ENCODE results near the gene MBD6.
A peak's percentile ranks its signal among the peaks of the same experiment; 100 is the strongest.

Gene MBD6

GRCh38 chr12:57522011-57522886 lies at the start of gene MBD6:
Gene MBD6, plus strand, starts transcription at chr12:57522824. Its CDS starts 1,480 bp downstream, at chr12:57524304.
- DNase-seq = peak; percentile 94

- no peak for DNase-seq
Observed at GRCh38 chr12:57473392-57473791, 49.2 kb upstream of the MBD6 start.

GRCh38 chr12:57473886-57474285 lies 48.7 kb upstream of the MBD6 start:
- DNase-seq = no peak

GRCh38 chr12:57474430-57474829 lies 48.2 kb upstream of the MBD6 start:
- DNase-seq = no peak

- DNase-seq = no peak
Observed at GRCh38 chr12:57474862-57475261, 47.8 kb upstream of the MBD6 start.

- DNase-seq = no peak
Observed at GRCh38 chr12:57475271-57476161, 47.1 kb upstream of the MBD6 start.

- DNase-seq = peak; percentile 80
Observed at GRCh38 chr12:57476162-57476992, 46.2 kb upstream of the MBD6 start.

- peak; percentile 39 for DNase-seq
Observed at GRCh38 chr12:57476993-57477709, 45.5 kb upstream of the MBD6 start.

- DNase-seq = peak; percentile 79
Observed at GRCh38 chr12:57477710-57478681, 44.6 kb upstream of the MBD6 start.

GRCh38 chr12:57479043-57479375 lies 43.6 kb upstream of the MBD6 start:
- DNase-seq = no peak

- DNase-seq = peak; percentile 87
Observed at GRCh38 chr12:57479376-57480115, 43.1 kb upstream of the MBD6 start, which contains the start of gene ARHGAP9. Gene ARHGAP9, minus strand, starts transcription at chr12:57479866. Its CDS starts 460 bp downstream, at chr12:57479406.

GRCh38 chr12:57481671-57482070 lies 41.0 kb upstream of the MBD6 start:
- no peak for DNase-seq

GRCh38 chr12:57483466-57483865 lies 39.2 kb upstream of the MBD6 start:
- DNase-seq = no peak

GRCh38 chr12:57485695-57486094 lies 36.9 kb upstream of the MBD6 start:
- DNase-seq = no peak

- DNase-seq = no peak
Observed at GRCh38 chr12:57487055-57487596, 35.5 kb upstream of the MBD6 start.

- peak; percentile 96 for DNase-seq
Observed at GRCh38 chr12:57487597-57488401, 34.8 kb upstream of the MBD6 start, which contains the start of gene MARS1. Gene MARS1, plus strand, starts transcription at chr12:57488068. Its CDS starts 23 bp downstream, at chr12:57488091.

- DNase-seq = no peak
Observed at GRCh38 chr12:57488402-57489156, 34.0 kb upstream of the MBD6 start.

- DNase-seq = no peak
Observed at GRCh38 chr12:57489157-57489641, 33.4 kb upstream of the MBD6 start.
